Spinal cord (tissue), 10 donors: Measurements from ENCODE around the gene NOL4L. TPM values are rescaled to one million over a fixed set of nuclear protein-coding genes. Genes with fewer than 3 reads are reported as not detected.
"Not testable (repeated sequence)": the region's sequence is repeated elsewhere in the genome, so short reads cannot be mapped to it uniquely, and the experiment has no call there.

Experiments
- DNase-seq, 6 donors: peaks; one replicate each; pipeline versions ENCODE4 v3.0.0 to v3.0.0-alpha.2; 2013 to 2015; ENCODE audit warnings: low spot score in 6 of 6, low read depth in 4 of 6
- H3K27ac ChIP-seq: one replicate; pipeline ENCODE4 v1.5.1; 2013; ENCODE audit warnings: low read depth, low read length, control low read depth
- H3K27me3 ChIP-seq: one replicate; pipeline ENCODE4 v1.6.1; 2013; ENCODE audit warnings: low read length; ENCODE audit not compliant: control insufficient read depth, insufficient read depth
- H3K36me3 ChIP-seq: one replicate; pipeline ENCODE4 v1.6.1; 2013; ENCODE audit warnings: low read length; ENCODE audit not compliant: control insufficient read depth, insufficient read depth
- H3K4me1 ChIP-seq: one replicate; pipeline ENCODE4 v1.6.1; 2013; ENCODE audit warnings: low read length; ENCODE audit not compliant: control insufficient read depth, insufficient read depth
- H3K4me3 ChIP-seq: one replicate; pipeline ENCODE4 v1.5.1; 2013; ENCODE audit warnings: low read depth, low read length, control low read depth
- H3K9me3 ChIP-seq: one replicate; pipeline ENCODE4 v1.6.1; 2013; ENCODE audit warnings: low read length; ENCODE audit not compliant: control insufficient read depth, insufficient read depth
- WGBS: methylation state at CpG from one replicate; pipeline ENCODE4 v1.1.5; 2013; ENCODE audit warnings: missing lambda C conversion rate; ENCODE audit not compliant: insufficient coverage; 5-methylcytosine and 5-hydroxymethylcytosine counted together
- polyA plus RNA-seq, 2 donors: library from polyadenylated mRNA; unstranded; fragments of 120-200 nt; gene quantifications; one replicate each; pipeline ENCODE4 v1.2.1, GENCODE V29; 2013; ENCODE audit not compliant: insufficient read length in 2 of 2
- total RNA-seq, 2 donors: library from RNA; depleted of rRNA in 1 of 2; stranded (reverse); fragments of 120-200 nt in 1 of 2; fragments of >200 nt in 1 of 2; gene quantifications; one replicate each; pipeline versions ENCODE4 v1.2.3 to v1.2.4, GENCODE V29; 2013 to 2014
- donor health status: healthy.

The NOL4L gene
- total and polyA plus RNA-seq, 4 donors = 13.3 to 67.6 (median 44.5) TPM

- Histone ChIP-seq H3K27ac (no peak overlapping the region), H3K27me3 (no peaks in the 10 kb centered on the region), H3K4me3 (no peak overlapping the region), H3K9me3 (no peaks in the 10 kb centered on the region), H3K36me3 (peaks cover 41% of the 10 kb centered on the region), H3K4me1 (no peaks in the 10 kb centered on the region)
- DNase-seq = no peak
- WGBS = 94% methylated on average over 6 of the region's 7 CpGs
Observed at GRCh38 chr20:32429343-32429742, 155.8 kb downstream of the NOL4L start.

GRCh38 chr20:32427996-32428395, 157.1 kb downstream of the NOL4L start:
- Histone ChIP-seq H3K4me1 (no peaks in the 10 kb centered on the region), H3K27me3 (no peaks in the 10 kb centered on the region), H3K9me3 (no peaks in the 10 kb centered on the region), H3K4me3 (no peak overlapping the region), H3K36me3 (peaks cover 30% of the 10 kb centered on the region), H3K27ac (no peak overlapping the region)
- DNase-seq = no peak
- WGBS = 100% methylated on average over 2 of the region's 6 CpGs

- Histone ChIP-seq H3K4me1 (no peaks in the 10 kb centered on the region), H3K27ac (no peak overlapping the region), H3K9me3 (no peaks in the 10 kb centered on the region), H3K36me3 (no peaks in the 10 kb centered on the region), H3K4me3 (no peak overlapping the region), H3K27me3 (no peaks in the 10 kb centered on the region)
- WGBS = no CpG with 5 or more reads among the region's 2 CpGs
- DNase-seq = no peak
Observed at GRCh38 chr20:32421290-32421689, 163.8 kb downstream of the NOL4L start.

GRCh38 chr20:32418376-32418775, 166.8 kb downstream of the NOL4L start:
- no peaks in the 10 kb centered on the region for H3K27me3 ChIP-seq
- no peak overlapping the region for H3K27ac ChIP-seq
- DNase-seq = no peak
- H3K36me3 ChIP-seq = no peaks in the 10 kb centered on the region
- H3K4me1 ChIP-seq = no peaks in the 10 kb centered on the region
- WGBS = no CpG with 5 or more reads among the region's 2 CpGs
- H3K4me3 ChIP-seq = no peak overlapping the region
- H3K9me3 ChIP-seq = no peaks in the 10 kb centered on the region

- no CpG with 5 or more reads among the region's 2 CpGs for WGBS
- DNase-seq = no peak
Observed at GRCh38 chr20:32416206-32416605, 168.9 kb downstream of the NOL4L start.

GRCh38 chr20:32415494-32415893, 169.6 kb downstream of the NOL4L start:
- Histone ChIP-seq H3K4me3 (no peak overlapping the region), H3K27me3 (no peaks in the 10 kb centered on the region), H3K4me1 (no peaks in the 10 kb centered on the region), H3K27ac (no peak overlapping the region), H3K36me3 (no peaks in the 10 kb centered on the region), H3K9me3 (no peaks in the 10 kb centered on the region)
- no peak for DNase-seq
- 48% methylated on average over 2 of the region's 2 CpGs for WGBS

More at GRCh38 chr20:32416206-32416605, 168.9 kb downstream of the NOL4L start:
- Histone ChIP-seq H3K4me3 (no peak overlapping the region), H3K36me3 (no peaks in the 10 kb centered on the region), H3K27me3 (no peaks in the 10 kb centered on the region), H3K4me1 (no peaks in the 10 kb centered on the region), H3K27ac (no peak overlapping the region), H3K9me3 (no peaks in the 10 kb centered on the region)

GRCh38 chr20:32411955-32412706, 173.0 kb downstream of the NOL4L start:
- Histone ChIP-seq H3K4me1 (no peaks in the 10 kb centered on the region), H3K9me3 (no peaks in the 10 kb centered on the region), H3K4me3 (no peak overlapping the region), H3K27me3 (no peaks in the 10 kb centered on the region), H3K27ac (no peak overlapping the region), H3K36me3 (peaks cover 6% of the 10 kb centered on the region)
- 94% methylated on average over 2 of the region's 2 CpGs for WGBS
- DNase-seq = no peak

GRCh38 chr20:32407131-32407750, 177.9 kb downstream of the NOL4L start:
- not testable (repeated sequence) for H3K9me3 ChIP-seq, H3K4me3 ChIP-seq, H3K27ac ChIP-seq, H3K4me1 ChIP-seq, DNase-seq, H3K27me3 ChIP-seq
- H3K36me3 ChIP-seq = peaks cover 10% of the 10 kb centered on the region
- WGBS = 98% methylated on average over 4 of the region's 9 CpGs

- H3K4me3 ChIP-seq = no peak overlapping the region
- H3K27ac ChIP-seq = no peak overlapping the region
- WGBS = 100% methylated on average over 2 of the region's 4 CpGs
- H3K4me1 ChIP-seq = no peaks in the 10 kb centered on the region
- no peak for DNase-seq
- H3K36me3 ChIP-seq = peaks cover 10% of the 10 kb centered on the region
- no peaks in the 10 kb centered on the region for H3K9me3 ChIP-seq
- H3K27me3 ChIP-seq = no peaks in the 10 kb centered on the region
Observed at GRCh38 chr20:32406701-32407100, 178.4 kb downstream of the NOL4L start.

GRCh38 chr20:32404017-32404416, 181.1 kb downstream of the NOL4L start:
- DNase-seq = no peak

More at GRCh38 chr20:32404017-32404416, 181.1 kb downstream of the NOL4L start:
- H3K36me3 ChIP-seq = peaks cover 15% of the 10 kb centered on the region
- no CpG with 5 or more reads among the region's 2 CpGs for WGBS
- H3K27ac ChIP-seq = no peak overlapping the region
- H3K9me3 ChIP-seq = no peaks in the 10 kb centered on the region
- no peaks in the 10 kb centered on the region for H3K4me1 ChIP-seq
- no peak overlapping the region for H3K4me3 ChIP-seq
- no peaks in the 10 kb centered on the region for H3K27me3 ChIP-seq
